ENCODE data around the gene DAGLB. TPM values are rescaled to one million over a fixed set of nuclear protein-coding genes. Genes with fewer than 3 reads are reported as not detected.

Gene DAGLB
- total RNA-seq, 1 experiment from 2014 or later: 27.1 TPM

DNA sequence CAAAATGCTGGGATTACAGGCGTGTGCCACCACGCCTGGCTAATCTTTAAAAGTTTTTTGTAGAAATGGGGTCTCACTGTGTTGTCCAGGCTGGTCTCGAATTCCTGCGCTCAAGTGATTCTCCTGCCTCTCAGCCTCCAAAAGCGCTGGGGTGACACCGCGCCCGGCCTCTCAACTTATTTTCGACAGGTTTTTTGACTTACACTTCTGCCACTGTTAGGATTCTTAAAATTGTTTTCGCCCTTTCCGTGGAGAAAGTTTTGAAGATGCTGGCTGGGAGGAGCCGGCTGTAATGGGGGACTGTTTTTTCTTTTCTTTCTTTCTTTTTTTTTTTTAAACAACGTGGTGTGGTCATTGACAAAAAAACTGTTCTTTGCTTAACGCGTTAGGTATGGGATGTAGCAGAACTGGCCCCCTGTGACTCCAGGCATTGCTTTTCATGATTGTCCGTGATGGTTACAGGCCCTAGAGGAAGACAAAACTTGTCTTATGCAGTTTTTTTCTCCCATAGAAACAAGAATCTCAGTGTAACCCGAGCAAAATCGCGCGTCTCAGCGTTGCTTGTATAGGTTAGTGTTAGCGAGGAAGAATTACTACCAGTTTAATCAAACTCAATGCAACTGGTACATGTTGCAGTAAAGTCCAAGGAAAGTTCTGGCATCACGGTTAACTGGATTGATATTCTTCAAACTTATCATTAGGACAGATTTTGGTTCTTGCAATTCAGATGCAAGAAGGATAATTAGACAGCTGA, 72.2 kb downstream of the DAGLB start:
- DNase-seq (ENCODE audit: low spot score): peak; percentile 66

DNA sequence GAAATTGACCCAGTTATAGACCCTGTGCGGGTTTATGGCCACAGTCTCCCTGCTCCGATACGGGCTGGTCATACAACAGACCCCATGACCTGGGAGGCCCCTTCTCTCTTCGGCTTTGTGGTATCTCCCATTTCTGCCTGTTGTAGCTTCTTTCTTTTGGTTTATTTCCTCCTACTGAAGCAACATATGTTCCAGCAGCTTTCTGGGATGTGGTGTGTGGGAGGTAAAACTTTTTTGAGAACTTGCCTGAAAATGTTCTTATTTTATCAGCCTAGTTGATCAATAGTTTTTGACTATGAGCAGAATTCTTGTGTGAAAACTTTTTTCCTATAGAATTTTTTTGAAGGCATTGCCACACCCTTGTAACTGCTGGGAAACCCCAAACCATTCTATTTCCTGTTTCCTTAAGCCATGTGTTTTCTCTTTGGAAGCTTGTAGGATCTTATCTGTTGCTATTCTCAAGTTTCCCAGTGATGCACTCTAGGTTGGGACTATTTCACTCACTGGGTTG, 80.0 kb downstream of the DAGLB start:
- no peak for DNase-seq (ENCODE audit: low spot score)

DNA sequence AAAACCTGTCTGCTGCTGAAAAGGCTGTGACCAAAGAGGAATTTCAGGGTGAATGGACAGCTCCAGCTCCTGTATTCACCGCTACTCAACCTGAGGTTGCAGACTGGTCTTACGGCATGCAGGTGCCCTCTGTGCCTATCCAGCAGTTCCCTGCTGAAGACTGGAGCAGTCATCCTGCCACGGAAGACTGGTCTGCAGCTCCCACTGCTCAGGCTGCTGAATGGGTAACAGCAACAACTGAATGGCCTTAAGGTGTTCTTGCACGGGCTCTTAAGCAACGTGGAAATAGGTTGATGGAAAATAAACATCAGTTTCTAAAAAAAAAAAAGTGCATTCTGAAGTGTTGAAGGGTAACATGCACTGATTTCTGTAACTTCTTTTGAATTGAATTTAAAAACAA, 82.3 kb downstream of the DAGLB start:
- DNase-seq (ENCODE audit: low spot score): no peak

DNA sequence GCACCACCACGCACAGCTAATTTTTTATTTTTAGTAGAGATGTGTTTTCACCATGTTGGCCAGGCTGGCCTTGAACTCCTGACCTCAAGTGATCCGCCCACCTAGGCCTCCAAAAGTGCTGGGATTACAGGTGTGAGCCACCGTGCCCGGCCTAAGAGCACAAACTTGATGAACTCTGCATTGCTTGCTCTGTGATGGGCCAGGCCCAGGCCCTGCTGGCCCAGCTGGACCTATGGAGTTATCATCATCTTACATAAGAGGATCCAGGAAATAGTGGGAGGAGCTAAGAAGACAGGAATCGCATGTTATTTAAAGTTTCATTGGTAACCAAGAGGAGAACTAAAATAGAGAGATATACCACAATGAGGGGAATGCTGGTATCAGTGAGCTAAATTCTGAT, 86.9 kb downstream of the DAGLB start:
- no peak for DNase-seq (ENCODE audit: low spot score)

GRCh38 chr7:6359734-6360133, 88.0 kb downstream of the DAGLB start:
- no peak for DNase-seq (ENCODE audit: low spot score)

Other genes with a start within 250 kb of the DAGLB start
- gene CYTH3, start 175.3 kb downstream of the DAGLB start, total RNA-seq (2014; rRNA removed; shearing (Covaris generic)): 2.9 and 3.1 TPM in 2 replicates
- 6.1 and 8.7 TPM in 2 replicates for gene FAM220A, start 99.0 kb downstream of the DAGLB start, total RNA-seq (2014; rRNA removed; shearing (Covaris generic))
- gene RAC1, start 73.4 kb downstream of the DAGLB start, total RNA-seq (2014; rRNA removed; shearing (Covaris generic)): 108 and 119 TPM in 2 replicates
- gene KDELR2, start 36.2 kb upstream of the DAGLB start, total RNA-seq (2014; rRNA removed; shearing (Covaris generic)): 93.0 and 114 TPM in 2 replicates
- gene GRID2IP, start 103.5 kb upstream of the DAGLB start, total RNA-seq (2014; rRNA removed; shearing (Covaris generic)): not detected in 2 replicates
- gene ZDHHC4, start 129.5 kb upstream of the DAGLB start, total RNA-seq (2014; rRNA removed; shearing (Covaris generic)): 40.8 and 42.1 TPM in 2 replicates
- gene INTS15, start 142.1 kb upstream of the DAGLB start, total RNA-seq (2014; rRNA removed; shearing (Covaris generic)): 27.6 and 29.5 TPM in 2 replicates
- gene ZNF853, start 167.7 kb upstream of the DAGLB start, total RNA-seq (2014; rRNA removed; shearing (Covaris generic)): 0.31 TPM in 1 of 2 replicates, not detected in the other
- 32.8 and 35.9 TPM in 2 replicates for gene ZNF316, start 189.4 kb upstream of the DAGLB start, total RNA-seq (2014; rRNA removed; shearing (Covaris generic))